Measurements from ENCODE around the gene SOWAHA. TPM values are rescaled to one million over a fixed set of nuclear protein-coding genes. Genes with fewer than 3 reads are reported as not detected.

SOWAHA gene
- total and polyA plus RNA-seq, 2 donors (not counting 3 experiments of a cell fraction or from before 2014, with no cell fraction given): not detected

DNA sequence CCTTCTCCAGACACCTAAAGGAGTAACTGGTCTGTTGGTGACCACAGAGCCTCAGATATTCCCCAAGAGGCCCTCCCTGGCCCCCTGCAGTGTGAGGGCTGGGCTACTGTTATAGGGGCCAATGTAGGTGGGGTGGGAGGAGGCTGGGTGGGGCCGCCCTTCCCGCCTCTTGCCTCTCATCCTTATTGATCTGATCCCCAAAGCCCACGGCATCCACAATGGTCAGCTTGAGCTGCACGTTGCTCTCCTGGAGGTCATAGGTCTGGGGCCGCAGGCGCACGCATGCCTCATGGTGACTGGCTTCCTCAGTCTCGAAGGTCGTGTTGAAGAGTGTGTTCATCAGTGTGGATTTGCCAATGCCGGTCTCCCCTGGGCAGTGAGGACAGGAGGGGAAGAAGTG lies 49.1 kb upstream of the SOWAHA start:
- BruUV-seq (replicated peaks): no TSS peak
- H3K4me1 ChIP-seq (ENCODE audit: control insufficient read depth, extremely low read depth, insufficient read depth, low read length): peaks cover 12% of the 10 kb centered on the region
- no peak for DNase-seq (ENCODE audit: low read depth, low spot score)

More for the DNA sequence above, 49.1 kb upstream of the SOWAHA start:
- ChIA-PET POLR2A (no interaction called here), CTCF (interaction anchor here (1.0 to 2.2 kb wide), 3 partner anchors 9 to 50 kb away, joined by 3 to 5 read pairs (median 3); no protein-coding TSS in a partner anchor)
- Histone ChIP-seq H3K27me3 (ENCODE audit: control insufficient read depth in 2 of 2, insufficient read depth in 2 of 2, low read length in 2 of 2) (no peaks in the 10 kb centered on the region), H3K4me2 (ENCODE audit: insufficient read depth, low read length) (no peak overlapping the region), H3K9me1 (replicated peaks; ENCODE audit: control insufficient read depth, extremely low read depth, insufficient read depth, low read length) (no peaks in the 10 kb centered on the region), H3K4me3 (replicated peaks in 1 of 3; ENCODE audit: insufficient read depth in 1 of 3, low read depth in 1 of 3, low read length in 3 of 3) (no peak overlapping the region), H4K20me1 (replicated peaks; ENCODE audit: control insufficient read depth, extremely low read depth, insufficient read depth, low read length) (no peaks in the 10 kb centered on the region), H3K9ac (replicated peaks; ENCODE audit: extremely low read depth, insufficient read depth, low read length) (no peak overlapping the region), H3K27ac (ENCODE audit: insufficient read depth, low read depth, low read length) (no peak overlapping the region), H3K79me2 (ENCODE audit: control insufficient read depth, insufficient read depth, low read length) (peaks cover 12% of the 10 kb centered on the region), H2AFZ (ENCODE audit: low read depth, low read length) (no peak overlapping the region), H3K36me3 (ENCODE audit: control insufficient read depth in 2 of 2, extremely low read depth in 1 of 2, insufficient read depth in 2 of 2, low read length in 2 of 2) (peaks cover 2 to 31% of the 10 kb centered on the region in 2 experiments), H3K9me3 (replicated peaks; ENCODE audit: control insufficient read depth, insufficient read depth, low read length) (no peaks in the 10 kb centered on the region)
- FAIRE-seq: no peak
- TF ChIP-seq FOS (IDR thresholded peaks at IDR 0.05; ENCODE audit: borderline replicate concordance, insufficient read depth, low read length): no peak
- TF ChIP-seq, protein P1, sequence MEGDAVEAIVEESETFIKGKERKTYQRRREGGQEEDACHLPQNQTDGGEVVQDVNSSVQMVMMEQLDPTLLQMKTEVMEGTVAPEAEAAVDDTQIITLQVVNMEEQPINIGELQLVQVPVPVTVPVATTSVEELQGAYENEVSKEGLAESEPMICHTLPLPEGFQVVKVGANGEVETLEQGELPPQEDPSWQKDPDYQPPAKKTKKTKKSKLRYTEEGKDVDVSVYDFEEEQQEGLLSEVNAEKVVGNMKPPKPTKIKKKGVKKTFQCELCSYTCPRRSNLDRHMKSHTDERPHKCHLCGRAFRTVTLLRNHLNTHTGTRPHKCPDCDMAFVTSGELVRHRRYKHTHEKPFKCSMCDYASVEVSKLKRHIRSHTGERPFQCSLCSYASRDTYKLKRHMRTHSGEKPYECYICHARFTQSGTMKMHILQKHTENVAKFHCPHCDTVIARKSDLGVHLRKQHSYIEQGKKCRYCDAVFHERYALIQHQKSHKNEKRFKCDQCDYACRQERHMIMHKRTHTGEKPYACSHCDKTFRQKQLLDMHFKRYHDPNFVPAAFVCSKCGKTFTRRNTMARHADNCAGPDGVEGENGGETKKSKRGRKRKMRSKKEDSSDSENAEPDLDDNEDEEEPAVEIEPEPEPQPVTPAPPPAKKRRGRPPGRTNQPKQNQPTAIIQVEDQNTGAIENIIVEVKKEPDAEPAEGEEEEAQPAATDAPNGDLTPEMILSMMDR (IDR thresholded peaks at IDR 0.05; ENCODE audit: extremely low read depth in 1 of 2, insufficient read depth in 1 of 2, low read depth in 1 of 2, low read length in 2 of 2): no peak
- TF ChIP-seq EZH2 (IDR thresholded peaks at IDR 0.05; ENCODE audit: borderline replicate concordance, low read depth, low read length, severe bottlenecking): no peak
- no peak for TF ChIP-seq JUN (IDR thresholded peaks at IDR 0.05; ENCODE audit: borderline replicate concordance, insufficient read depth, insufficient read length, low read depth)
- no peak for TF ChIP-seq MYC (IDR thresholded peaks at IDR 0.05; ENCODE audit: low read depth, low read length)
- TF ChIP-seq GATA2 (IDR thresholded peaks at IDR 0.05; ENCODE audit: insufficient read depth, insufficient read length, low read depth, low read length): no peak
- TF ChIP-seq, protein P2, sequence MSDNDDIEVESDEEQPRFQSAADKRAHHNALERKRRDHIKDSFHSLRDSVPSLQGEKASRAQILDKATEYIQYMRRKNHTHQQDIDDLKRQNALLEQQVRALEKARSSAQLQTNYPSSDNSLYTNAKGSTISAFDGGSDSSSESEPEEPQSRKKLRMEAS (IDR thresholded peaks at IDR 0.05; ENCODE audit: insufficient read depth, insufficient read length): no peak
- no peak for TF ChIP-seq POLR2A (IDR thresholded peaks at IDR 0.05; ENCODE audit: low read depth, low read length)
- TF ChIP-seq POLR2AphosphoS5 (IDR thresholded peaks at IDR 0.05; ENCODE audit: insufficient read depth, low read depth, low read length): no peak
- dilution Hi-C loops (cut with MboI; ENCODE audit: extremely low pct_ligation_motif_present, low sequenced_read_pairs): no loop called here
- intact Hi-C loops (cut with micrococcal nuclease): no loop called here

Measured in endothelial cell of umbilical vein (primary cell).